ENCODE data around the gene PCDH15.

The PCDH15 gene

DNA sequence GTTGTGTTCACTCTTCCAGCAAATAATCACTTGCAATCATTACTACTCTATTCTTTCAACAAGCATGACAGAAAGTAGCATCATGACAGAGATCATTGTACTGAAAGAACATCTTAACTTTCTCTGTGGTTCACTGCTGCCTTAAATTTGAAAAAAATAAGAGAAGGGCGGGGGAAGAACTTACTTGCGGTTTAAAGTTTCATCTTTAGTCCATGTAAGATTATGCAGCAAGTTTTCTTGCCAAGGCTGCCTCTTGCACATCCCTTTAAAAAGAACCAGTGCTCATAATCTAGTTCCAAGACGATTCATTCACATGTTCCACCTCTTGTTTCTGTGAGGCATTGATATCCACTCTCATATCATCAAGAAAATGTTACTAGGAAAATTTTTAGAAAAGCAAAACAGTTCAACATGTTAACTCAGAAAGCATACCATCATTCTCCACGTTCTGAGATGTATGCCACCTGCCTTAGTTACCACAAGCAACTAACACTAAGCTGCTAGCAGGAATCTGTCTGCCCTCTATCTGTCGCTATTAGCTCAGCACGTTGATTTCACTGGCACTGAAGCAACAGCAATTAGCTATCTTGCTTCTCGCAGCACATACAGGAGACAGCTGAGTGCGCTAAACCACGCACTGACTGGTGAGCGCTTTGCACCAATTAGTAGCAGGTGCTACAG is at the start of gene PCDH15:
Gene PCDH15 (minus strand): TSS at position 491 of the 681 bp plus-strand sequence. CDS start 136,969 bp downstream, outside the sequence.
- no peak for DNase-seq

DNA sequence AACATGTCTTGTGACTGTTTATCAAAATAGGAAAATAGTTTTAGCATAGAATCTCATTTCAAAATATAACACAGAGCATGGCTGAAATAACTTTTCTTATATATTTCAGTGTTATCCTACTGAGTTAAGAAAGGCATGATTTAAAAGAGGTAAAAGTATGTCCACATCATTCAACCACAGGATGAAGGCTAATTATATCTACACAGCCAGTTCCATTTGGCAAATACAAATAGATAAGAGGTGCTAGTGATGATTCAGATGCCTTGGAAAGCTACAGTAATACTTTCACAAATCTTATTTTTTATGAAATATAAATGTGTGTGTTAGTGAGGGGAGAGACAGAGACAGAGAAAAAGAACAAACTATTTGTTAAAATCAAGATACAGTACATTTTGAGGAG is 42.9 kb upstream of the PCDH15 start:
- DNase-seq: no peak

DNA sequence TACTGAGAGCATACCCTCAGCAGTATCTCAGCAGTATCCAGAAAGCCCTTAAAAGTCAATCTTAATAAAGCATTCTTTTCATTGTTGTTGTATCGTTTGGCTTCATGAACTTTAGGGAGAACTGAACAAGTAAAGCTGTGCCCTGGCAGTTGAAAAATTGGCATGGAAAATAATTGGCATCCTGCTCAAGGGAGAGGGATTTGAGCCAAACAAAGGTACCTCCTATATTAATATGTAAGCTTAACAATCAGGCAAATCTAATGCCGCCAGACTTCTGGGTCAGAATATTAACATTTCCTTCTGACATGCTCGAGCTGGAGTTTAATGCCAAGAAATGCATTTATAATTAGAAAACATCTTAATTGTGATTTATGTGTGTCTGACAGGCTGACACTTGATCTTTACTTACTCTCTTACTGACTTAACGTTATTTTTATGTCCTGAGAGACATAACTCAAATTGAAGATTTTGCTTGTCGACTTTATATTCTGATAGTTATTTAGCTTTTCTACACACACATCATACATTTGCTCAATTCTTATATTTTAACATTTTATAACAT is 42.1 kb upstream of the PCDH15 start:
- DNase-seq: no peak

DNA sequence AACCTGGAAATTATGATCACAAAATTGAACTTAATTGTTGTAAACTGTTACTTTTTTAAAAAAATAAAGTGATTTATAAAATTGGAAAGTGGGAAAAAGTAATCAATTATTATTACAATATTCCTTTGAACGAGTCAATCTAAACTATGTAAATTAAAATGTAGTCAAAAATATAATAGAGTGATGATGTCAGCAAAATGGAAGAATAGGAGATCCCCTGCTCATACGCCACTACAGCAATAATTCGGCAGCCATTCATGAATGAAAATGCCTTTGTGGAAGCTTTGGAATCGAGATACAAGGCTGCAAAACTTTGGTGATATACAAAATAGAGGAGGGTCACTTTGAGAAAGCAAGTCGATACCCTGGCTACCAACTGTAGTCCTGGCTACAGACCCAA is 36.4 kb upstream of the PCDH15 start:
- no peak for DNase-seq

DNA sequence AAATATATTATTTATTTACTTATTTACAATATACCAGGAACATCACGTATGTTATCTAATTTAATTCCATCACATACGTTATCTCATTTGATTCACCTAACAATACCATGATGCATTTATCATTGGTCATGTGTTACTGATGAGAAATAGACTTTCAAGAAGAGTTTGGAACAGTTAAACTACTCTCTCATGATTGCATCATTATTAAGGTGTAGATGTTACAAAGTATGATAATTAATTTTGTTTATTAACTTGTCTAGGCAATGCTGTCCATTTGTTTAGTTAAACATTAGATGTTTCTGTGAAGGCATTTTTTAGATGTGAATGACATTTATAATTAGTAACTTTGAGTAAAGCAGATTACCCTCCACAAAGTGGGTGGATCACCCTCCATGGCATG is 32.0 kb upstream of the PCDH15 start:
- DNase-seq: no peak

DNA sequence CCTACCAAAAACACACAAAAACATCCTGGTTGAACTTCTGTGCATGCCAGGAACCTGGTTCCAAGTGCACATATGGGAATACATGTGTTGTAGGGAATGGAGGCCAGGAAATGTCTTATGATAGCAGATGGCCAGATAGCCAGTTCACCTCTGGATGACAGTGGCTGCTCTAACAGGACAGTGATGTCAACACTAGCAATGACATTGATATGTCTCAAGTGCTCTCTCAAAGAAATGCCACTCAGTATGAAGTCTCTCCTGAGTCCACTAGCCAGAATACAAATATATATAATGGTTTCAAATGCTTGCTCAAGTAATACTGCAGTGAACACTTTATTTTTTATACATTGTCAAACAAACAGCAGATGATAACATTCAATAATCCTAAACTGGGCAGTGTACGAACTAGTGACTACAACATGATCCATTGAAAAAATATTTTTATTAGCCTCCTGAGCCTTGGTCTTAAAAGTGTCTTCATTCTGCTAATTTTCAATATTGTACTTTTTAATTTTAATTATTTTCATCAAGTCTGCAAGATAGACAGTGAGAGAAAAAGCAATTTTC is 26.0 kb upstream of the PCDH15 start:
- no peak for DNase-seq

DNA sequence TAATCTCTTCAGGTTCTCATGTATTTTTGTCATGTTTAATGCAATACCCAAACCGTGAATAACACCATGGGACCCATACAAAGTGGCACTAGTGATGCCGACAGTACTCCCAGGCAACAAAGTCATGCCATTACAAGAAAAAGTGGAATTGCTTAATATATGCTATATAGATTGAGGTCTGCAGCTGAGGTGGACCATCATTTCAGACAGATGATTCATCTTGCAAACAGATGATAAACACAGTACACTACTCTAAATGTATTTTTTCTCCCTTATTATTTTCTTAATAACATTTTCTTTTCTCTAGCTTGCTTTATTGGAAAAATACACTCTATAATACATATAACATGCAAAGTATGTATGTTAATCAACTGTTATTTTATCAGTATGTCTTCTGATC is 14.6 kb upstream of the PCDH15 start:
- DNase-seq: no peak

DNA sequence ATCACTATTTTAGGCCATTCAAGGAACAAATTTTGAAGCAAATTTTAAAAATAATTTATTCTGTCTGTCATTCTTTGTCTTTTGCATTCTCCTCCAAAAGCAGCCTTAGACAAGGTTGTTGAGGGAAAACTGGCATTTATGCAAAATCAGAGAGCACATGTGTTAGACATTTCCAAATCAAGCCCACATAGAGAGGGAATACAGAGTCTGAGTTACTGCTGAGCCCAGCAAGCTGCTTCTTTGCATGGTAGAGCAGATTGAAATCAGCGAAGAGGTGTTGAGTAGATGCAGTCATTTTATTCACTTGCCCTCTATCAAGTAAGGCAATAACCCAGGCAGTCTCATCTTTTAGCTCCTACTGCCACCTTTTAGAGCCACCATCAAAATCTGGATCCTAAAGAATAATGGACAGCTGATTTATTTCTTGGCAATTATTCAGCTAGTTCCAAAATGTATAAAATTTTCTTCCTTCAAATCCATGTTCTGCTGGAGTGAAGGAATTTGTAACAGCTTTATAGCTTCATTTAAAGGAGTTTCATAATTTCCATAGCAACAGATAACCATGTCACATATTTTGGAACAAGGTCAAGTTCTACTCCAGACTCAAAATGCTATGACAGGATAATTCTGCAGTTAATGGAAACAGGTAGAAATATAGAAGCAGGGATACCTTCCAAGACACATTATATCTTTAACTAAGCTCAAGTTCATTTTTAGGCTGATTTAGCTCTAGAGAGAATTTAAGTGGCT is 7.3 kb upstream of the PCDH15 start:
- no peak for DNase-seq

DNA sequence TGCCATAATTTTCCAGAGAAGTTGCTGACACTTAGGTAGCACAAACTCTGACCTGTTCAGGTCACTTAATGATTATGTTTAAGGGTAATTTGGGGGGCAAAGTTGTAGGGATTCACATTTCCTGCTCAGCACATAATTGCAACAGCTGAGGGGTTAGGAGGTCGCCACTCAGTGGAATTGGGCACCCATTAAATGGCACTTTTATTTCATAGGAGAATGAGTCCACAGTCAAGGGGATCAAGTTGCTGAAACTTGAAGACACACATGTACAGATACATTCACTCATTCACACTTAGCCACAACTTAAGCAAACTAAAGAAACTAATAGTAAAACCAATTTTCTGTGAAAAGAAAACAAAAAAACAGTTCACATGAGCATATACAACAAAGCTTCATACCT is 1.5 kb downstream of the PCDH15 start:
- no peak for DNase-seq

DNA sequence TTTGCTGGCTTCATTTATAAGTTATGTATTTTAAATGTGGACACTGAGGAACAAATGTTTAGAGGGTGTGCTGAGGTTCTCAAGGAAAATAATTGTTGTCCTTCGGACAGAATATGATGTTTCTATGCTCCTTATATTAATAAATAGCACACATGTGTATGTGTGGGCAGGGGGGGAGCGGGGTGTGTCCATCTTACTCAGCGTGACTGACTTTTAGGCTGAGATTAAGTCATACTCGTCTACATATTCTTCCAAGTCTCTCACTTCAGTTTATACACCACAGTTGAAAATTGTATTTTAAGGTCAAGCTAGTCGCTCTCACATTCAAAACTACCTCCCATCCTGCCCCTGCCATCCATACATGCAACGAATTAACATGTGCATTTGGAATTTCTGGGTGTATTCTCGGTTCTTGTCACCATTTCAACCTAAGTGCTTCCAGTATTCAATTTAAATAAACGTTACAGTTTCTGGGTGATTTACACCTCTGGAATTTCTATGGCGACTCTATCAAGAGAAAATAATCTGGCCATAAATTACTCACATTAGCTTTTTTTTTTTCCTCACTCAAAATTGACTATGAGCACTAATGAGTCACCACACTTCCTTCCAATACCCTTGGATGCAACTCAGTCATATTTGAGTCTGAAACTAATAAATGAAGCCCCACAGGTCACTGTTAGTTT is 3.3 kb downstream of the PCDH15 start:
- no peak for DNase-seq

DNA sequence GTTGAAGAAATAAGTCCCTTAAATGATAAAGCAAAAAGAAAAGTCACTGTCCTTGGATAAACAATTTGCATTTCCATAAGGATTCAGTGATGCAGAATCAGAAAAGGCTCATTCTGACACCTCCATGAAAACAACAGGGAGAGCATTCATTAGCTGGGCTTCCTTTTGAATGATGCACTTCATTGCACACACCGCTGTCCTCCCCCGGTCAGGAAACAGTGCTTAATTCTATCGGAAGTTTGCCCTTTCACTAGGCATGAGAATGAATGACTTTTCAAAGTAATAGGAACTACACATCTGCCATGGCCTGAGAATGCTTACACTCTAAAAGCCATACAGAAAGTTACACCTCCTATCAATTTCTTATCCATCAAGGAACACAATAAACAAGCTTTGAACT is 4.2 kb downstream of the PCDH15 start:
- DNase-seq: no peak

DNA sequence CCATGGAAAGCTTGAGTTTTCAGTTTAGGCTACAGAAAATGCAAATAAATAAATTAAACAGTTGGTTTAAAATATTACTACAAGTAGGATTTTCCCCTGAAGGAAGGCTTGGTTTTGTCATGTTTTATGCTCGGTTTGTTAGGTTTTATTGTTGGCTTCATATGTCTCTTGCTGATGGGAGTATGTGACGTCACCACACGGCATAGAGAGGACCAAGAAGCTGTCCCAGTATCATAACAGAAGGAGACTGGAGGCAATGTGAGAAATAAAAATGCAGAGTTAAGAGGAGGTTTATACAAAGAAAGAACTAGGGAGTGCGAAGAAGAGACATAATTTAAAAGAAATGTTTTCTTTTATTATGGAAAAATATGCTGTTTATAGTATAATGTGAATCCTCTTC is 24.4 kb downstream of the PCDH15 start:
- DNase-seq: no peak

DNA sequence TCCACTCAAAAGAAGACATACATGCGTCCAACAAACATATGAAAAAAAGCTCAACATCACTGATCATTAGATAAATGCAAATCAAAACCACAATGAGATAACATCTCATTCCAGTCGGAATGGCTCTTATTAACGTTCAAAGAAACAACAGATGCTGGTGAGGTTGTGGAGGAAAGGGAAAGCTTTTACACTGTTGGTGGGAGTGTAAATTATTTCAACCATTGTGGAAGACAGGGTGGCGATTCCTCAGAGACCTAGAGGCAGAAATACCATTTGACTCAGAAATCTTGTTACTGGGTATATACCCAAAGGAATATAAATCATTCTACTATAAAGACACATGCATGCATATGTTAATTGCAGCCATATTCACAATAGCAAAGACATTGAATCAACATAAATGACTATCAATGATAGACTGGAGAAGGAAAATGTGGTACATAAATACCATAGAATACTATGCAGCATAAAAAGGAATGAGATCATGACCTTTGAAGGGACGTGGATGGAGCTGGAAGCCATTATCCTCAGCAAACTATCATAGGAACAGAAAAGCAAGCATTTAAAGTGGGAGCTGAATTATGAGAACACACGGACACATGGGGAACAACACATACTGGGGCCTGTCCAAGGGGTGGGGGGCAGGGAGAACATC is 28.4 kb downstream of the PCDH15 start:
- DNase-seq: no peak

DNA sequence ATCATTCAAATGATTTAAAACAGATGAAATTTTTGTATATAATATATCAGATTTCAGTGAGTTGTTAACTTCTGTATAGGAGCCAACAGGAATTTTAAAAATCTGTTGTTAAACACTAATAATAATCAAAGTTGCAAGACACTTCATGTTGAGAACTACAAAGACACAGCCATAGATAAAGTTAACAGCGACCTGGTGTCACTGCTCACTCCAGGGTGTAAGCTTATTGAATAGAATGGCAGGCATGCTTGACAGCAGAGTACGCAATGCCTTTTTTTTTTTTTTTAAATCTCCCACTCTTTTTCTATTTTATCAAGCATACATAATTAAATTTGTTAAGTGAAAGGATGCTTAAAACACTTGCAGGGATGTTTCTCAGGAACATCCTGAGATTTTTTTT is 32.0 kb downstream of the PCDH15 start:
- DNase-seq: no peak

DNA sequence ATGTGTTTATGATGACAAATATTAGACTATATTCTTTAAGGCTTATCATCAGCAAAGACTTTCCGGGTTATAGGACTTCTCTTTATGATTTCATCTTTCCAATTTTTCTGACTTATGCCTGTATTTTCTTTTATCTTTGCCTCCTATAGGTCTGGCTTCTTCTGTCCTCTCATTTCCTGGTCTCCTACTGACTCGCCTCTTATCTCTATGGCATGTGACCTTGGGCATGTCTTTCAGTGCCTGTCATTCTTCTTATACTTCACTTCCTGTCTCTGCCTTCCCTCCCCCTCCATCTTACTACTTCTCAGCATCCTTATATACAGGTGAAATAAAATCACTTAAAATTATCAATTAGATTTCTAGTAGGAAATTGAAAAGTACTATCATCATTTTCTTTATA is 42.2 kb downstream of the PCDH15 start:
- no peak for DNase-seq

DNA sequence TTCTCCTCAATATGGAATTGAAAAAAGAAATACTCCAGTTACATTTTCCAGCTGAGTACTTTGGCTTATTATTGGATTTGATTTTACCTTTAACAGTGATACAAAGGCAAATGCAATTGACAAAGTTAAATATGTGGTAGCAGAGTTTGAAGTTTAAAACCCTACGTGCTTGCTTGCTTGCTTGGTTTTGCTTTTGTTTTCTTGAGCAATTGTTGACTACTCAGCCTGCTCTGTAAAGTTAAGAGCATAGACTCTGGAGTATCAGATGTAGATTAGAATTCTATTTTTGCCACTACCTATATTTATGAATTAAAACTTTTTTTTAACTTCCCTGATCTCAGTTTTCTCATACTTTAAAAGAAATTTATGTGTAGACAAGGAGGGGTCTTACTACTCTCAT is 51.4 kb downstream of the PCDH15 start:
- no peak for DNase-seq

DNA sequence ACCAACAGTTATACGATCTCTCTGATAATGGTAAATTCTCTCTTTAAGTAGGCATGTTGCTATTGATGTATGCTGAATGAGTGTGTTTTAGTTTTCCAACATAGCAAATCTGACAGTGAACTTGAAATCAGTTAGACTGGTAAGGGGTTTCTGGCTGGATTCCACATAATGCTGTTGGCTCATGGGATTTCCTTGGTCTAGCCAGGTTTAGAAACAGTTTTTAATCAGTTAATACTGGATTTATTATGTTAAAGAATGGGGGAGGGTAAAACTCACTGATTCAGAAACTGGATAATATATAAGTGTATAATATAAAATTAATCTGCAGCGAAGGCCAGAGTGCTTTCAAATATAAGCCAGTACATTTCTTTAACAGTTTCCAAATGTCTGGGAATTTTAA is 55.6 kb downstream of the PCDH15 start:
- DNase-seq: no peak

DNA sequence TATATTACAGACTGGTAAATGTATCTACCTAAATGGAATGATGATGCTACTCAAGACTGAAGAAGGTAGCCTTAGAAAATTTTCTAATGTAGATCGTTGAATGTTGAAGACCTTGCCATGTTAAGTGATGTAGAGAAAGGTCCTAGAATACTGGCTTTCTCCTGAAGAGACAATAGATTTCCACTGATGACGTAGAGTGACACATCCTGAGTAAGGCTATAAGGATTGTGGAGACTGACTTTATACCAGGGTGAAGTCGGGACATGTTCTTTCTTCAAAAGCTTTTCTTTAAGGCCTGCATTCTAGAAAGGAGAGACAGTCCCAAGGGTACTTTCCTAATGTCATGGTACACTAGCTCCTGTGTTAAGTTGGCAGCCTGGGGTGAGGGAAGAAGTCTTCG is 58.6 kb downstream of the PCDH15 start:
- no peak for DNase-seq

DNA sequence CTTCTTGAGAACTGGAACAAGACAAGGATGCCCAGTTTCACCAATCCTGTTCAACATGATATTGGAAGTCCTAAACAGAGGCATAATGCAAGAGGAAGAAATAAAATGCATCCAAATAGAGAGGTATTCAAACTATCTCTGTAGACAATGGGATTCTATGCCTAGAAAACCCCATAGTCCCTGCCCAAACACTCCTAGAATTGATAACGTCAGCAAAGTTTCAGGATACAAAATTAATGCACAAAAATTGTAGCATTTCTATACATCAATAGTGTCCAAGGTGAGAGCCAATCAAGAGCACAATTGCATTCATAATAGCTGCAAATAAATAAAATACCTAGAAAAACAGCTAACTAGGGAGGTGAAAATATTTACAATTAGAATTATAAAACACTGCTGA is 72.5 kb downstream of the PCDH15 start:
- no peak for DNase-seq

DNA sequence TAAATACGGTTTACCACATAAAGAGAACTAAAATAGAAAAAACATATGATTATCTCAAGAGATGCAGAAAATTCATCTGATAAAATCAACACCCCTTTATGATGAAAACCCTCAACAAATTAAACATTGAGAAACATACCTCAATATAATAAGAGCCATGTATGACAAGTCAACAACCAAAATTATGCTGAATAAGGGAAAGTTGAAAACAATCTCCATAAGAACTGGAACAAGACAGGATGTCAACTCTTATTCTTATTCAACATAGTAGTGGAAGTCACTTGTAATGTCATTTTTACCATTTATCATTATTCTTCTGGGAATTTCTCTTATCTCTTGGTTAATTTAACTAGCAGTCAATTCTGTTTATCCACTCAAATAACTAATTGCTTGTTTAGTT is 79.0 kb downstream of the PCDH15 start:
- DNase-seq: no peak

DNA sequence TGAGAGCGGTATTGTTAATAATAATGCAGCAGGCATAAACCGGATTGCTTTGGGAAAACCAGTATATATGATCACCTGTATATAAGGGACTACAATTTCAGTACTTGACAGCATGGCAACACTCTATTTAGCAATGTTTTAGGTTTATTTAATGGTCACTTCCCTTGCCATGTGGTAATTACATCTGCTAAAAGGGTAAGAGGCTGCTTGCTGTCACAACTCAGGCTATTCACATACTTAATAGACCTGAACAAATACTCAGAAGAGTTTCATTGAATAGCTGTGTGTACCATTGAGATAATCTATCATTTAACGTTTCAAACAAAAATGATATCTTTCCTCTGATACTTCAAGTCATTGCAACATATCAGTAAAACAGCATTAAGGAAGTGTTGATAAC is 90.1 kb downstream of the PCDH15 start:
- no peak for DNase-seq

DNA sequence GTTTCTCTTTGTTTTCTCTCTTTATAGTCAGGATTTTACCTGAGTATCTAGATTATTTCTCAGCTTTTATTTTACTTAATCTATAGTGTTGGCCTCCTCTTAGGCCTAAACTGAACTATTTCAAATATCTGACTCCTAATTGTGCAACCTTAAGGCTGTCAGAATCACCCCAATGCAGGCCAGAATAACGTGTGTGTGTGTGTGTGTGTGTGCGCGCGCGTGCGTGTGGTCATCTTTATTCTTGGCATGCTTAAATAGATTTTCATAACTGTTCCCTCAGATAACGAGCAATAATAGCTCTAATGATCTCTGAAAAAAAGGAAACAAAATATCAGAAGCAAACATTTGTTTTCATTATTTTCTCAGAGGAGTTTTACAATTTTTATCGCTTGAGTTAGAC is 92.4 kb downstream of the PCDH15 start:
- DNase-seq: no peak

DNA sequence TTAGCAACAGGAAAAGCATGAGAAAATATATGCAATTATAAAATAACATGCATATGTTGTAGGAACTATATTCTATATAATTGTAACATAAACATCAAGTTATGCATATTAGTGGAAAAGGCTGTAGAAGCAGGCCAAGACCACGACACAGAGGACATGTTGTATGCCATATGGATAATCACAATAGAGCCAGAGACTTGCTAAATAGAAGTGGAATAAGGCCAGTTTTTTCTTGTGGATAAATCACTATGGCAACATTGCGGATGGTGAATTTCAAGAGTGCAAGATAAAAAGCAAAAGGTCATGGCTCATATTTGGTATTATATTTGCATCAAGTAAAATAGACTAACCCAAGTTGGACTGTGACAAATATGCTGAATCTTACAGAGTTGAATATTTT is 93.0 kb downstream of the PCDH15 start:
- DNase-seq: no peak
